Endothelial cell of umbilical vein (primary cell): ENCODE data around the gene P2RX4.
"Not testable (repeated sequence)": the region's sequence is repeated elsewhere in the genome, so short reads cannot be mapped to it uniquely, and the experiment has no call there.

Experiments used
- EZH2 ChIP-seq: IDR thresholded peaks from 2 replicates; pipeline ENCODE4 v1.6.1; 2012; ENCODE audit warnings: borderline replicate concordance, low read depth, mild to moderate bottlenecking, moderate library complexity, low read length, inconsistent platforms; ENCODE audit not compliant: severe bottlenecking
- FOS ChIP-seq: IDR thresholded peaks from 2 replicates; pipeline ENCODE4 v1.6.1; 2011; ENCODE audit warnings: mild to moderate bottlenecking, low read length, moderate library complexity, borderline replicate concordance; ENCODE audit not compliant: insufficient read depth
- GATA2 ChIP-seq: IDR thresholded peaks from 2 replicates; pipeline ENCODE4 v1.7.0; 2011; ENCODE audit warnings: low read depth, mild to moderate bottlenecking, moderate library complexity, mixed read lengths, low read length; ENCODE audit not compliant: insufficient read length, insufficient read depth
- JUN ChIP-seq: IDR thresholded peaks from 2 replicates; pipeline ENCODE4 v1.6.1; 2011; ENCODE audit warnings: borderline replicate concordance, low read depth; ENCODE audit not compliant: insufficient read length, insufficient read depth
- MYC ChIP-seq: IDR thresholded peaks from one replicate; pipeline ENCODE4 v1.6.1; 2011; ENCODE audit warnings: mild to moderate bottlenecking, low read depth, low read length
- POLR2A ChIP-seq: IDR thresholded peaks from 2 replicates; pipeline ENCODE4 v1.6.1; 2012; ENCODE audit warnings: low read depth, mild to moderate bottlenecking, control low read depth, low read length
- POLR2AphosphoS5 ChIP-seq: IDR thresholded peaks from 2 replicates; pipeline ENCODE4 v1.6.1; 2012; ENCODE audit warnings: low read depth, mild to moderate bottlenecking, control low read depth, low read length, moderate library complexity; ENCODE audit not compliant: insufficient read depth
- TF ChIP-seq, protein P1 (sequence below), 2 donors: IDR thresholded peaks; 1 replicate in 1 of 2; 2 replicates in 1 of 2; pipeline ENCODE4 v1.5.1; 2011; ENCODE audit warnings: low read length in 2 of 2, mild to moderate bottlenecking in 2 of 2, moderate library complexity in 2 of 2, control low read depth in 1 of 2, inconsistent platforms in 1 of 2, low read depth in 1 of 2; ENCODE audit not compliant: insufficient read depth in 1 of 2; ENCODE audit errors: extremely low read depth in 1 of 2
- TF ChIP-seq, protein P2 (sequence below): IDR thresholded peaks from 2 replicates; pipeline ENCODE4 v1.6.1; 2011; ENCODE audit not compliant: insufficient read depth, insufficient read length

DNA sequence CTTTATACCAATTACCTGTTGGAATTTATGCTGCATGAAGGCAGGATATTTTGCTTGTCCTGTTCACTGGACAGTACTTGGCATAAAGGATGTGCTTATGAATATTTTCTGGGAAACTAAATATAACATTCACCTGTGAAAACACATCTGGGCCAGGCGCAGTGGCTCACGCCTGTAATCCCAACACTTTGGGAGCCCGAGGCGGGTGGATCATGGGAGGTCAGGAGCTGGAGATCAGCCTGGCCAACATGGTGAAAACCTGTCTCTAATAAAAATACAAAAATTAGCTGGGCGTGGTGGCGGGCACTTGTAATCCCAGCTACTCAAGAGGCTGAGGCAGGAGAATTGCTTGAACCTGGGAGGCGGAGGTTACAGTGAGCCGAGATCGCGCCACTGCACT, 1.4 kb upstream of the P2RX4 start:
- TF ChIP-seq, protein P1, sequence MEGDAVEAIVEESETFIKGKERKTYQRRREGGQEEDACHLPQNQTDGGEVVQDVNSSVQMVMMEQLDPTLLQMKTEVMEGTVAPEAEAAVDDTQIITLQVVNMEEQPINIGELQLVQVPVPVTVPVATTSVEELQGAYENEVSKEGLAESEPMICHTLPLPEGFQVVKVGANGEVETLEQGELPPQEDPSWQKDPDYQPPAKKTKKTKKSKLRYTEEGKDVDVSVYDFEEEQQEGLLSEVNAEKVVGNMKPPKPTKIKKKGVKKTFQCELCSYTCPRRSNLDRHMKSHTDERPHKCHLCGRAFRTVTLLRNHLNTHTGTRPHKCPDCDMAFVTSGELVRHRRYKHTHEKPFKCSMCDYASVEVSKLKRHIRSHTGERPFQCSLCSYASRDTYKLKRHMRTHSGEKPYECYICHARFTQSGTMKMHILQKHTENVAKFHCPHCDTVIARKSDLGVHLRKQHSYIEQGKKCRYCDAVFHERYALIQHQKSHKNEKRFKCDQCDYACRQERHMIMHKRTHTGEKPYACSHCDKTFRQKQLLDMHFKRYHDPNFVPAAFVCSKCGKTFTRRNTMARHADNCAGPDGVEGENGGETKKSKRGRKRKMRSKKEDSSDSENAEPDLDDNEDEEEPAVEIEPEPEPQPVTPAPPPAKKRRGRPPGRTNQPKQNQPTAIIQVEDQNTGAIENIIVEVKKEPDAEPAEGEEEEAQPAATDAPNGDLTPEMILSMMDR (IDR thresholded peaks at IDR 0.05; ENCODE audit: extremely low read depth in 1 of 2, insufficient read depth in 1 of 2, low read depth in 1 of 2, low read length in 2 of 2), result not testable (repeated sequence)
- not testable (repeated sequence) for TF ChIP-seq FOS, JUN, POLR2A, EZH2, POLR2AphosphoS5, GATA2, MYC
- TF ChIP-seq, protein P2, sequence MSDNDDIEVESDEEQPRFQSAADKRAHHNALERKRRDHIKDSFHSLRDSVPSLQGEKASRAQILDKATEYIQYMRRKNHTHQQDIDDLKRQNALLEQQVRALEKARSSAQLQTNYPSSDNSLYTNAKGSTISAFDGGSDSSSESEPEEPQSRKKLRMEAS, result not testable (repeated sequence)
